H9 (cell line): ENCODE data around the gene CCL20. TPM values are rescaled to one million over a fixed set of nuclear protein-coding genes. Genes with fewer than 3 reads are reported as not detected.

Experiments used
- DNase-seq: peaks from one replicate; pipeline ENCODE4 v3.0.0-alpha.2; 2017
- H2AFZ ChIP-seq: one replicate; pipeline ENCODE4 v1.6.1; 2013; ENCODE audit warnings: mild to moderate bottlenecking, low read length, control low read depth, moderate library complexity
- H2AK5ac ChIP-seq: 2 replicates; pipeline ENCODE4 v1.6.1; 2013; ENCODE audit warnings: low read length, control low read depth, mixed read lengths; ENCODE audit not compliant: insufficient read length
- H2BK120ac ChIP-seq: one replicate; pipeline ENCODE4 v1.6.1; 2013; ENCODE audit warnings: low read depth, mild to moderate bottlenecking, low read length, control low read depth, inconsistent platforms; ENCODE audit not compliant: poor library complexity, severe bottlenecking
- H2BK12ac ChIP-seq: 2 replicates; pipeline ENCODE4 v1.6.1; 2013; ENCODE audit warnings: low read length, control low read depth, mixed read lengths, low read depth; ENCODE audit not compliant: insufficient read length
- H2BK15ac ChIP-seq: 2 replicates; pipeline ENCODE4 v1.6.1; 2013; ENCODE audit warnings: low read depth, low read length, control low read depth
- H2BK20ac ChIP-seq: one replicate; pipeline ENCODE4 v1.6.1; 2013; ENCODE audit warnings: low read depth, mild to moderate bottlenecking, low read length, control low read depth, inconsistent platforms; ENCODE audit not compliant: poor library complexity, severe bottlenecking
- H2BK5ac ChIP-seq: 2 replicates; pipeline ENCODE4 v1.6.1; 2013; ENCODE audit warnings: low read length, control low read depth, mixed read lengths; ENCODE audit not compliant: insufficient read length
- H3K14ac ChIP-seq: 2 replicates; pipeline ENCODE4 v1.6.1; 2013; ENCODE audit warnings: low read length, control low read depth; ENCODE audit not compliant: insufficient read depth
- H3K18ac ChIP-seq: 2 replicates; pipeline ENCODE4 v1.6.1; 2013; ENCODE audit warnings: low read depth, mild to moderate bottlenecking, mixed read lengths, low read length, control low read depth; ENCODE audit not compliant: insufficient read length
- H3K23ac ChIP-seq: 2 replicates; pipeline ENCODE4 v1.6.1; 2013; ENCODE audit warnings: low read length, control low read depth, mixed read lengths, low read depth; ENCODE audit not compliant: insufficient read length
- H3K23me2 ChIP-seq: 2 replicates; pipeline ENCODE4 v1.6.1; 2013; ENCODE audit warnings: low read depth, mild to moderate bottlenecking, mixed read lengths, low read length, control low read depth; ENCODE audit not compliant: insufficient read length, poor library complexity, severe bottlenecking
- H3K27ac ChIP-seq: 2 replicates; pipeline ENCODE4 v1.5.1; 2013; ENCODE audit warnings: low read length, control low read depth, mixed read lengths, low read depth; ENCODE audit not compliant: insufficient read length
- H3K27me3 ChIP-seq: 2 replicates; pipeline ENCODE4 v1.6.1; 2013; ENCODE audit warnings: low read length, control low read depth, inconsistent platforms; ENCODE audit not compliant: insufficient read depth
- H3K4ac ChIP-seq: 2 replicates; pipeline ENCODE4 v1.6.1; 2013; ENCODE audit warnings: low read depth, mild to moderate bottlenecking, control low read depth, inconsistent platforms, low read length, moderate library complexity
- H3K4me1 ChIP-seq: 2 replicates; pipeline ENCODE4 v1.6.1; 2013; ENCODE audit warnings: low read length, control low read depth, inconsistent platforms; ENCODE audit not compliant: insufficient read depth
- H3K4me2 ChIP-seq: 2 replicates; pipeline ENCODE4 v1.6.1; 2013; ENCODE audit warnings: low read length, control low read depth, mixed read lengths; ENCODE audit not compliant: insufficient read length, insufficient read depth
- H3K56ac ChIP-seq: 2 replicates; pipeline ENCODE4 v1.6.1; 2013; ENCODE audit warnings: low read depth, mild to moderate bottlenecking, mixed read lengths, low read length, control low read depth; ENCODE audit not compliant: insufficient read length
- H3K79me1 ChIP-seq: 2 replicates; pipeline ENCODE4 v1.6.1; 2013; ENCODE audit warnings: low read depth, mild to moderate bottlenecking, moderate library complexity, low read length, control low read depth, inconsistent platforms; ENCODE audit not compliant: insufficient read depth, poor library complexity, severe bottlenecking
- H3K79me2 ChIP-seq: 2 replicates; pipeline ENCODE4 v1.6.1; 2013; ENCODE audit warnings: low read length, control low read depth, inconsistent platforms; ENCODE audit not compliant: insufficient read depth
- H3K9ac ChIP-seq: 2 replicates; pipeline ENCODE4 v1.6.1; 2013; ENCODE audit warnings: low read length, control low read depth, mixed read lengths; ENCODE audit not compliant: insufficient read length; ENCODE audit errors: extremely low read depth
- H3K9me3 ChIP-seq: one replicate; pipeline ENCODE4 v1.6.1; 2013; ENCODE audit warnings: low read depth, low read length, inconsistent platforms; ENCODE audit not compliant: control insufficient read depth
- H3T11ph ChIP-seq: one replicate; pipeline ENCODE4 v1.6.1; 2013; ENCODE audit warnings: mild to moderate bottlenecking, low read length, control low read depth, inconsistent platforms
- H4K20me1 ChIP-seq: one replicate; pipeline ENCODE4 v1.6.1; 2013; ENCODE audit not compliant: control insufficient read depth, insufficient read length, insufficient read depth
- H4K5ac ChIP-seq: 2 replicates; pipeline ENCODE4 v1.6.1; 2013; ENCODE audit warnings: low read depth, mild to moderate bottlenecking, mixed read lengths, low read length, control low read depth; ENCODE audit not compliant: insufficient read length
- H4K8ac ChIP-seq: replicated peaks from 2 replicates; pipeline ENCODE4 v1.6.1; 2013; ENCODE audit warnings: low read length, control low read depth, mixed read lengths, low read depth; ENCODE audit not compliant: insufficient read length
- H4K91ac ChIP-seq: 2 replicates; pipeline ENCODE4 v1.6.1; 2013; ENCODE audit warnings: low read depth, mild to moderate bottlenecking, moderate library complexity, mixed read lengths, low read length, control low read depth; ENCODE audit not compliant: insufficient read length
- H3K27ac Mint-ChIP-seq, 3 experiments: 2 replicates in 2 of 3; 3 replicates in 1 of 3; pipeline ENCODE4 v1.8.0; 2020 to 2021; ENCODE audit warnings: mixed read lengths in 3 of 3, mild to moderate bottlenecking in 1 of 3, moderate library complexity in 1 of 3
- H3K27me3 Mint-ChIP-seq: 2 replicates; pipeline ENCODE4 v1.8.0; 2021; ENCODE audit warnings: low read depth, mild to moderate bottlenecking, moderate library complexity, mixed read lengths
- H3K36me3 Mint-ChIP-seq, 3 experiments: 2 replicates in 2 of 3; 3 replicates in 1 of 3; pipeline ENCODE4 v1.8.0; 2020 to 2021; ENCODE audit warnings: low read depth in 3 of 3, mixed read lengths in 3 of 3; ENCODE audit not compliant: insufficient read depth in 1 of 3
- H3K4me1 Mint-ChIP-seq, 2 experiments: 2 replicates each; pipeline ENCODE4 v1.8.0; 2020; ENCODE audit warnings: mixed read lengths in 2 of 2
- H3K4me3 Mint-ChIP-seq, 2 experiments: 2 replicates in 1 of 2; 3 replicates in 1 of 2; pipeline ENCODE4 v1.8.0; 2020 to 2021; ENCODE audit warnings: mild to moderate bottlenecking in 2 of 2, mixed read lengths in 2 of 2, moderate library complexity in 1 of 2
- H3K9me3 Mint-ChIP-seq, 2 experiments: 2 replicates in 1 of 2; 3 replicates in 1 of 2; pipeline ENCODE4 v1.8.0; 2020; ENCODE audit warnings: mild to moderate bottlenecking in 2 of 2, mixed read lengths in 2 of 2, moderate library complexity in 1 of 2
- CTCF ChIP-seq: fragments of 200-600 bp; sonication (generic); conservative IDR thresholded peaks from 3 replicates; pipeline ENCODE4 v1.8.0; 2021; ENCODE audit warnings: antibody characterized with exemption, mild to moderate bottlenecking
- WGBS: extraction: QIAGEN DNeasy Blood & Tissue Kit; methylation state at CpG from one replicate; pipeline ENCODE4 v1.1.7; 2013; ENCODE audit warnings: missing lambda C conversion rate, low lambda C conversion rate, mixed read lengths; ENCODE audit not compliant: insufficient read length; ENCODE audit errors: extremely low coverage; 5-methylcytosine and 5-hydroxymethylcytosine counted together
- total RNA-seq: library from RNA; stranded (reverse); gene quantifications from 2 replicates; pipeline ENCODE4 v1.2.1, GENCODE V29; 2021

The CCL20 gene
- total RNA-seq, 1 experiment from 2014 or later, result not detected

GRCh38 chr2:227774895-227775842, 38.5 kb upstream of the CCL20 start:
- Histone ChIP-seq H2BK120ac (no peak overlapping the region), H3K56ac (no peak overlapping the region), H4K8ac (no peak overlapping the region), H3K79me1 (no peaks in the 10 kb centered on the region), H2BK20ac (no peak overlapping the region), H2AFZ (no peak overlapping the region), H3K9ac (no peak overlapping the region), H3K79me2 (no peaks in the 10 kb centered on the region), H4K20me1 (no peaks in the 10 kb centered on the region), H4K5ac (no peak overlapping the region), H3K4ac (no peak overlapping the region), H3K27ac (no peak overlapping the region), H2BK5ac (no peak overlapping the region), H3K23me2 (no peaks in the 10 kb centered on the region), H3K14ac (no peak overlapping the region), H4K91ac (no peak overlapping the region), H2AK5ac (no peak overlapping the region), H3K4me1 (peaks cover 3% of the 10 kb centered on the region; the same call in 1 of the 2 replicates), H3K9me3 (no peaks in the 10 kb centered on the region), H3K4me2 (no peak overlapping the region), H2BK12ac (no peak overlapping the region), H2BK15ac (no peak overlapping the region), H3K23ac (no peak overlapping the region), H3K27me3 (no peaks in the 10 kb centered on the region), H3T11ph (no peak overlapping the region), H3K18ac (no peak overlapping the region)
- WGBS, result no CpG with 5 or more reads among the region's 6 CpGs
- TF ChIP-seq CTCF, result no peak
- Mint-ChIP-seq H3K27ac (no peak overlapping the region), H3K9me3 (no peaks in the 10 kb centered on the region; a peak in 1 of 5 replicates), H3K4me1 (peaks cover 24 to 25% of the 10 kb centered on the region in 2 experiments), H3K36me3 (no peaks in the 10 kb centered on the region; a peak in 1 of 7 replicates), H3K27me3 (no peaks in the 10 kb centered on the region; the same call in 1 of the 2 replicates), H3K4me3 (no peak overlapping the region)
- DNase-seq, result no peak
